Body of pancreas (tissue), 4 donors: ENCODE results near the gene ASCL5. TPM values are rescaled to one million over a fixed set of nuclear protein-coding genes. Genes with fewer than 3 reads are reported as not detected.

Experiments used
- ATAC-seq: fragments of 150-250 bp; one replicate; pipeline ENCODE4 v1.9.1; 2016
- DNase-seq, 4 donors: peaks; one replicate each; pipeline ENCODE4 v3.0.0-alpha.2; 2019
- H3K27ac ChIP-seq, 4 donors: fragments of 200-600 bp; sonication (generic); 1 replicate in 3 of 4; 2 replicates in 1 of 4; pipeline versions ENCODE4 v1.5.1 to v1.6.1; 2016 to 2019; ENCODE audit warnings: mild to moderate bottlenecking in 1 of 4, mixed read lengths in 1 of 4, moderate library complexity in 1 of 4
- H3K27me3 ChIP-seq, 2 donors: fragments of 200-600 bp; sonication (generic); one replicate each; pipeline ENCODE4 v1.6.0; 2016; ENCODE audit warnings: mild to moderate bottlenecking in 1 of 2
- H3K36me3 ChIP-seq, 2 donors: fragments of 200-600 bp; sonication (generic); replicated peaks in 1 of 2; 2 replicates each; pipeline ENCODE4 v1.5.1; 2016; ENCODE audit warnings: low read depth in 2 of 2; ENCODE audit not compliant: insufficient read depth in 1 of 2
- H3K4me1 ChIP-seq: fragments of 200-600 bp; sonication (generic); one replicate; pipeline ENCODE4 v1.6.0; 2016
- H3K4me3 ChIP-seq, 2 donors: fragments of 200-600 bp; sonication (generic); 1 replicate in 1 of 2; 2 replicates in 1 of 2; pipeline ENCODE4 v1.5.1; 2016 to 2019
- H3K9me3 ChIP-seq, 3 donors: fragments of 200-600 bp; sonication (generic); 1 replicate in 2 of 3; 2 replicates in 1 of 3; pipeline ENCODE4 v1.5.1; 2016
- POLR2A ChIP-seq, 3 donors: fragments of 450-650 bp; IDR thresholded peaks; one replicate each; pipeline ENCODE4 v1.6.1; 2016; ENCODE audit warnings: antibody characterized with exemption in 3 of 3, mild to moderate bottlenecking in 2 of 3
- WGBS, 2 donors: methylation state at CpG; one replicate each; pipeline ENCODE4 v1.1.5; 2017; 5-methylcytosine and 5-hydroxymethylcytosine counted together
- intact Hi-C: fragments of 100-400 bp; cut with DNase I; formaldehyde crosslinking; loops from one replicate; pipeline ENCODE4 v1.15.1; 2023
- total RNA-seq, 2 donors: library from RNA; depleted of rRNA; stranded (reverse); fragments of >200 nt; gene quantifications; one replicate each; pipeline ENCODE4 v1.1.0, GENCODE V29; 2016
- TF ChIP-seq, protein P1 (sequence below), 7 experiments: fragments of 450-650 bp in 4 of 7; fragments of 200-600 bp in 3 of 7; sonication (generic) in 3 of 7; IDR thresholded peaks; one replicate each; pipeline ENCODE4 v1.5.1; 2016 to 2019; ENCODE audit warnings: antibody characterized with exemption in 7 of 7

The ASCL5 gene
- total RNA-seq, 2 donors from 2014 or later, result 1.0 to 4.6 TPM

DNA sequence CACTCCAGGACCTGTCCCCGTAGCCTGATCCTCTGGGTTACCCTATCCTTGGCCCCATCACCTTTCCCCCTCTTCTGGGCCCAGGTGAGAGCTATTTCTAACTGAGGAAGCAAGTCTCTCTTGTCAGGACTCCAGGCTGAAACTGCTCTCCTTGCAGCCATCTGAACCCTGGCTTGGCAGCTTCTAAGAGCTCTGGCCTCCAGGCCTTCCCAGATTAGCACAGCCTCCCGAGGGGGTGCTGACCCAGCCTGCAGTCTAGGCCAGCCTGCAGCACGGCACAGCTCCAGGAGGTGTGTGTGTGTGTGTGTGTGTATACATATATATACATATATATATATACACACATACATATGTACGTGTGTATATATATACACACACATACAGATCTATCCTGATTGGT is 32.2 kb downstream of the ASCL5 start:
- Histone ChIP-seq H3K36me3 (no peaks in the 10 kb centered on the region), H3K4me3 (no peak overlapping the region), H3K27me3 (no peaks in the 10 kb centered on the region), H3K9me3 (no peaks in the 10 kb centered on the region), H3K4me1 (no peaks in the 10 kb centered on the region), H3K27ac (no peak overlapping the region)
- TF ChIP-seq POLR2A (IDR thresholded peaks at IDR 0.05), result no peak
- TF ChIP-seq, protein P1, sequence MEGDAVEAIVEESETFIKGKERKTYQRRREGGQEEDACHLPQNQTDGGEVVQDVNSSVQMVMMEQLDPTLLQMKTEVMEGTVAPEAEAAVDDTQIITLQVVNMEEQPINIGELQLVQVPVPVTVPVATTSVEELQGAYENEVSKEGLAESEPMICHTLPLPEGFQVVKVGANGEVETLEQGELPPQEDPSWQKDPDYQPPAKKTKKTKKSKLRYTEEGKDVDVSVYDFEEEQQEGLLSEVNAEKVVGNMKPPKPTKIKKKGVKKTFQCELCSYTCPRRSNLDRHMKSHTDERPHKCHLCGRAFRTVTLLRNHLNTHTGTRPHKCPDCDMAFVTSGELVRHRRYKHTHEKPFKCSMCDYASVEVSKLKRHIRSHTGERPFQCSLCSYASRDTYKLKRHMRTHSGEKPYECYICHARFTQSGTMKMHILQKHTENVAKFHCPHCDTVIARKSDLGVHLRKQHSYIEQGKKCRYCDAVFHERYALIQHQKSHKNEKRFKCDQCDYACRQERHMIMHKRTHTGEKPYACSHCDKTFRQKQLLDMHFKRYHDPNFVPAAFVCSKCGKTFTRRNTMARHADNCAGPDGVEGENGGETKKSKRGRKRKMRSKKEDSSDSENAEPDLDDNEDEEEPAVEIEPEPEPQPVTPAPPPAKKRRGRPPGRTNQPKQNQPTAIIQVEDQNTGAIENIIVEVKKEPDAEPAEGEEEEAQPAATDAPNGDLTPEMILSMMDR (IDR thresholded peaks at IDR 0.05), result no peak
- ATAC-seq (no peak), DNase-seq (no peak)
- WGBS, 2 donors, result 66 to 90% methylated on average over 2 to 4 of the region's 4 CpGs
- intact Hi-C loops, result loop anchor here (10.0 kb wide), 1 partner anchor 130 kb away; no protein-coding TSS in a partner anchor

DNA sequence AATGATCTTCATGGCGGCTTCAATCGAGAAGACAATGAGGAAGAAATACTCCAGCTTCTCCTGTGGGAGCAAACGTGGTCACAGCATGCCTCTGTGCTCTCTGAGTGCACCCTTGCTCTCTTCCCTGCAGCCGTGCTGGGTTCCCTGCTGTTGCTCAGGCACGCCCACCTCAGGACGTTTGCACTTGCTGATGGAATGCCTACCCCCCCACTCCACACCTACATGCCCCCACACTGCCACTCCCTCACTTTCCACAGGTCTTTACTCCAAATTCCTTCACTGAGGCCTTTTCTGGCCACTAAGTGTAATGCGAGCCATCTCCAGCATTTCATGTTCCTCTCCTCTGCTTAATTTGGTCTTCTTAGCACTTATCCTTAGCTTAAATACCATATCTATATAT is 33.0 kb downstream of the ASCL5 start:
- no peak overlapping the region for H3K4me3 ChIP-seq
- WGBS, 2 donors, result 69 to 79% methylated on average over 7 of the region's 7 CpGs
- H3K9me3 ChIP-seq, result no peaks in the 10 kb centered on the region
- no peak overlapping the region for H3K27ac ChIP-seq
- intact Hi-C loops, result loop anchor here (10.0 kb wide), 1 partner anchor 131 kb away; no protein-coding TSS in a partner anchor
- no peaks in the 10 kb centered on the region for H3K36me3 ChIP-seq
- TF ChIP-seq, protein P1 (IDR thresholded peaks at IDR 0.05), result no peak
- no peak for TF ChIP-seq POLR2A (IDR thresholded peaks at IDR 0.05)
- H3K27me3 ChIP-seq, result no peaks in the 10 kb centered on the region
- DNase-seq (no peak), ATAC-seq (no peak)
- H3K4me1 ChIP-seq, result no peaks in the 10 kb centered on the region

DNA sequence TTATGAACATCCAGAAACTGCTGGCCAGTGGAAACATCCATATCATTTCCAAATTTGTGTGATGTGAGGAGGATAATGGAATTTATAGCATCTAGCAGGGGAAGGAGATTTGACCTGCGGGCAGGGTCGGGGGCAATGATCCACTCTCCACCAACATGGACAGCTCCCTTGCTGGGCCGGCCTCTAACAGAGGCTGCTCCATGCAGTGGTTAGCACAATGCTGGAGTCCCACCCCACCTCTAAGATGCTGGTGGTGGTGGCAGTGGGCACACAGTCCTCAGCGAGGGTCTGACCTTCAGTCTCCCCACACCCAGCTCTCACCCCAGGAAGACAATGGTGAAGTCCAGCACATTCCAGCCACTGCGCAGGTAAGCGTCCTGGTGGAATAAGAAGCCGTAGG is 33.4 kb downstream of the ASCL5 start:
- 82 to 84% methylated on average over 7 of the region's 7 CpGs for WGBS, 2 donors
- DNase-seq, result no peak
- Histone ChIP-seq H3K27me3 (no peaks in the 10 kb centered on the region), H3K4me3 (no peak overlapping the region), H3K4me1 (no peaks in the 10 kb centered on the region), H3K36me3 (no peaks in the 10 kb centered on the region), H3K9me3 (no peaks in the 10 kb centered on the region), H3K27ac (no peak overlapping the region)
- no peak for TF ChIP-seq POLR2A (IDR thresholded peaks at IDR 0.05)
- TF ChIP-seq, protein P1 (IDR thresholded peaks at IDR 0.05), result no peak
- intact Hi-C loops, result loop anchor here (10.0 kb wide), 1 partner anchor 131 kb away; no protein-coding TSS in a partner anchor
- ATAC-seq, result no peak

DNA sequence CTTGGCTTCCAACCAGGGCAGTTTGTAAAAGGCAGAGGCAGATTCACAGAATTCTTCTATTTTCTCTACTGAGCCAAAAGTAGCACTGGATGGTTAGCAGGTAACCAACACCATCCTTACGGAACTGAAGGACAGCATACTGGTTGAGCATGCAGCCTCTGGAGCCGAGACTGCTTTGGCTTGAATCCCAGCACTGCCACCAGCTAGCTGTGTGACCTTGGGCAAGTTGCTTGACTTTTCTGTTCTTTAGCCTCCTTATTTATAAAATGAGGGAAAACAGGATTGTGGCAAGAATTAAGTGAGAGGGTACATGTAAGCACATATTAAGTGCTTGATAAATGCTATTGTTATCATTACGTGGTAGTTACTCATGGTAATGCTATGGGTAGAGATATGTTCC is 34.2 kb downstream of the ASCL5 start:
- intact Hi-C loops, result loop anchor here (10.0 kb wide), 1 partner anchor 132 kb away; no protein-coding TSS in a partner anchor
- H3K9me3 ChIP-seq, result no peaks in the 10 kb centered on the region
- H3K27me3 ChIP-seq, result no peaks in the 10 kb centered on the region
- H3K4me1 ChIP-seq, result no peaks in the 10 kb centered on the region
- no peak overlapping the region for H3K4me3 ChIP-seq
- DNase-seq (no peak), ATAC-seq (no peak)
- WGBS, 2 donors, result 59 to 61% methylated on average over 3 of the region's 3 CpGs
- TF ChIP-seq, protein P1 (IDR thresholded peaks at IDR 0.05), result no peak
- TF ChIP-seq POLR2A (IDR thresholded peaks at IDR 0.05), result no peak
- H3K27ac ChIP-seq, result no peak overlapping the region
- H3K36me3 ChIP-seq, result no peaks in the 10 kb centered on the region

DNA sequence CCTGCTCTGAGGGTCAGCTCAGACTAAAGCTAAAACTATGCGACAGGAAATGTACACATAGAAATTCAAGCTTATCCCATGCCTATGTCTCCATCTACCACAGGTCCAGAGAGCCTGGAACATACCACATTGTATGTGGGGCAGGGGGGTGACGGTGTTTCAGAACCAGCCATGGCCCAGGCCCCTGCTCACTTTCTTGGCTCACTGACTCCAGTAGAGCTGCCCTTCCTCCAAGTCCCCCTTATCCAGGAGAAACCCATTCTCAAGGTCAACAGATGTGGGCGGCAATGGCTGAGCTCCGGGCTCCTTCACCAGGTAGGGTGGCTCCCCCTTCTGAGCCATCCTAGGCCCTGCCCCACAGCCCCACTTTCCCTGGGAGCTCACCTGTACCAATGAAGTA is 35.7 kb downstream of the ASCL5 start:
- no peaks in the 10 kb centered on the region for H3K36me3 ChIP-seq
- DNase-seq (no peak), ATAC-seq (no peak)
- intact Hi-C loops, result loop anchor here (10.0 kb wide), 1 partner anchor 134 kb away; no protein-coding TSS in a partner anchor
- no peaks in the 10 kb centered on the region for H3K9me3 ChIP-seq
- no peak overlapping the region for H3K4me3 ChIP-seq
- H3K27ac ChIP-seq, result no peak overlapping the region
- no peak for TF ChIP-seq POLR2A (IDR thresholded peaks at IDR 0.05)
- TF ChIP-seq, protein P1 (IDR thresholded peaks at IDR 0.05), result no peak
- no peaks in the 10 kb centered on the region for H3K4me1 ChIP-seq
- WGBS, 2 donors, result 55 to 65% methylated on average over 3 to 4 of the region's 4 CpGs
- H3K27me3 ChIP-seq, result no peaks in the 10 kb centered on the region
